ENCODE data around the gene KIF26A.

Gene KIF26A

GRCh38 chr14:104161602-104162367 lies 23.4 kb downstream of the KIF26A start:
- DNase-seq, result no peak

GRCh38 chr14:104162495-104162894 lies 24.1 kb downstream of the KIF26A start:
- DNase-seq, result no peak

GRCh38 chr14:104163541-104163940 lies 25.2 kb downstream of the KIF26A start:
- no peak for DNase-seq

GRCh38 chr14:104164041-104164440 lies 25.7 kb downstream of the KIF26A start:
- no peak for DNase-seq

GRCh38 chr14:104164512-104164911 lies 26.1 kb downstream of the KIF26A start:
- no peak for DNase-seq

GRCh38 chr14:104166698-104167097 lies 28.3 kb downstream of the KIF26A start:
- DNase-seq, result no peak

GRCh38 chr14:104168603-104169002 lies 30.2 kb downstream of the KIF26A start:
- DNase-seq, result no peak

- DNase-seq, result no peak
These were observed 30.8 kb downstream of the KIF26A start for GRCh38 chr14:104169005-104169698.

- no peak for DNase-seq
These were observed 31.5 kb downstream of the KIF26A start for GRCh38 chr14:104169699-104170479.

GRCh38 chr14:104171029-104171697 lies 32.8 kb downstream of the KIF26A start:
- DNase-seq, result no peak

- DNase-seq, result no peak
These were observed 33.5 kb downstream of the KIF26A start for GRCh38 chr14:104171895-104172294.

GRCh38 chr14:104172349-104172748 lies 34.0 kb downstream of the KIF26A start:
- DNase-seq, result no peak

GRCh38 chr14:104172880-104173279 lies 34.5 kb downstream of the KIF26A start:
- DNase-seq, result no peak

GRCh38 chr14:104174051-104174450 lies 35.7 kb downstream of the KIF26A start:
- DNase-seq, result no peak

GRCh38 chr14:104175041-104175440 lies 36.7 kb downstream of the KIF26A start:
- DNase-seq, result no peak

GRCh38 chr14:104175811-104176210 lies 37.4 kb downstream of the KIF26A start:
- DNase-seq, result no peak

- no peak for DNase-seq
These were observed 38.2 kb downstream of the KIF26A start for GRCh38 chr14:104176611-104177010.

GRCh38 chr14:104177411-104177810 lies 39.0 kb downstream of the KIF26A start:
- DNase-seq, result no peak

GRCh38 chr14:104178279-104178678 lies 39.9 kb downstream of the KIF26A start:
- no peak for DNase-seq

GRCh38 chr14:104179126-104179525 lies 40.7 kb downstream of the KIF26A start:
- no peak for DNase-seq

- no peak for DNase-seq
These were observed 41.3 kb downstream of the KIF26A start for GRCh38 chr14:104179564-104180129.

GRCh38 chr14:104180561-104181165 lies 42.3 kb downstream of the KIF26A start:
- no peak for DNase-seq
